HL-60 (cell line): Measurements from ENCODE around the gene NUBPL.

ENCODE experiments used
- DNase-seq, 2 experiments: peaks; one replicate each; pipeline ENCODE4 v3.0.0-alpha.2; 2010 to 2020; ENCODE audit warnings: low read depth in 1 of 2, low spot score in 1 of 2
- H3K27ac ChIP-seq: fragments of 250-450 bp; sonication (Bioruptor Pico); replicated peaks from 2 replicates; pipeline ENCODE4 v1.5.1; 2020; ENCODE audit warnings: mild to moderate bottlenecking, moderate library complexity
- H3K27me3 ChIP-seq: fragments of 250-450 bp; sonication (Bioruptor Pico); 2 replicates; pipeline ENCODE4 v1.5.1; 2021; ENCODE audit warnings: mild to moderate bottlenecking, moderate library complexity; ENCODE audit not compliant: insufficient read depth, poor library complexity, severe bottlenecking
- H3K4me3 ChIP-seq: replicated peaks from 2 replicates; pipeline ENCODE4 v1.5.1; 2011; ENCODE audit warnings: mild to moderate bottlenecking, control low read depth, low read length; ENCODE audit not compliant: insufficient read depth
- GABPA ChIP-seq: IDR thresholded peaks from 2 replicates; pipeline ENCODE4 v1.6.1; 2012; ENCODE audit warnings: low read depth
- POLR2AphosphoS5 ChIP-seq: IDR thresholded peaks from 2 replicates; pipeline ENCODE4 v1.6.1; 2012; ENCODE audit warnings: low read depth
- SPI1 ChIP-seq: IDR thresholded peaks from 2 replicates; pipeline ENCODE4 v1.6.1; 2012; ENCODE audit warnings: low read depth, mild to moderate bottlenecking, borderline replicate concordance
- TF ChIP-seq, protein P1 (sequence below): IDR thresholded peaks from one replicate; pipeline ENCODE4 v1.5.1; 2011; ENCODE audit warnings: low read length, control low read depth, inconsistent platforms; ENCODE audit not compliant: insufficient read depth
- TF ChIP-seq, protein P2 (sequence below): IDR thresholded peaks from 2 replicates; pipeline ENCODE4 v1.6.1; 2012; ENCODE audit warnings: low read depth; ENCODE audit not compliant: insufficient replicate concordance

The NUBPL gene

DNA sequence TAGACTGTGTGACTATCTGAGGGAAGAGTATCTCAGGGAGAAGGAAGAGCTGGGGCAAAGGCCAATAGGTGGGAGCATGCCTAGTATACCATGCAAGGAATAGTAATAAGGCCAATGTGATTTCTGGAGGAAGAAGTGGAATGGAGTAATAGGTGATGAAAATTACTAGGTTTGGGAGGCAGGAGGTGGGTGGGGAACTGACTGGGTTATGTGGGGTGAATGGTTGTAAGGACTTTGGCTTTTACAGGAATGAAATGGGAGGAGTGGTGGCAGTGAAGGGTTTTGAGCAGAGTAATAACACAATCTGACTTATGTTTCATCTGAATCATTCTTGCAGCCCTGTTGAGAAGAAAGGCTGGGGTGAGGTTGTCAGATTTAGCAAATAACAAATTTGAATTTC, 30.9 kb downstream of the NUBPL start:
- H3K27me3 ChIP-seq, result no peaks in the 10 kb centered on the region
- no peak for DNase-seq
- no peak overlapping the region for H3K27ac ChIP-seq
- TF ChIP-seq, protein P1, sequence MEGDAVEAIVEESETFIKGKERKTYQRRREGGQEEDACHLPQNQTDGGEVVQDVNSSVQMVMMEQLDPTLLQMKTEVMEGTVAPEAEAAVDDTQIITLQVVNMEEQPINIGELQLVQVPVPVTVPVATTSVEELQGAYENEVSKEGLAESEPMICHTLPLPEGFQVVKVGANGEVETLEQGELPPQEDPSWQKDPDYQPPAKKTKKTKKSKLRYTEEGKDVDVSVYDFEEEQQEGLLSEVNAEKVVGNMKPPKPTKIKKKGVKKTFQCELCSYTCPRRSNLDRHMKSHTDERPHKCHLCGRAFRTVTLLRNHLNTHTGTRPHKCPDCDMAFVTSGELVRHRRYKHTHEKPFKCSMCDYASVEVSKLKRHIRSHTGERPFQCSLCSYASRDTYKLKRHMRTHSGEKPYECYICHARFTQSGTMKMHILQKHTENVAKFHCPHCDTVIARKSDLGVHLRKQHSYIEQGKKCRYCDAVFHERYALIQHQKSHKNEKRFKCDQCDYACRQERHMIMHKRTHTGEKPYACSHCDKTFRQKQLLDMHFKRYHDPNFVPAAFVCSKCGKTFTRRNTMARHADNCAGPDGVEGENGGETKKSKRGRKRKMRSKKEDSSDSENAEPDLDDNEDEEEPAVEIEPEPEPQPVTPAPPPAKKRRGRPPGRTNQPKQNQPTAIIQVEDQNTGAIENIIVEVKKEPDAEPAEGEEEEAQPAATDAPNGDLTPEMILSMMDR, result no peak
- TF ChIP-seq POLR2AphosphoS5, result no peak
- no peak for TF ChIP-seq GABPA
- TF ChIP-seq SPI1, result no peak
- TF ChIP-seq, protein P2, sequence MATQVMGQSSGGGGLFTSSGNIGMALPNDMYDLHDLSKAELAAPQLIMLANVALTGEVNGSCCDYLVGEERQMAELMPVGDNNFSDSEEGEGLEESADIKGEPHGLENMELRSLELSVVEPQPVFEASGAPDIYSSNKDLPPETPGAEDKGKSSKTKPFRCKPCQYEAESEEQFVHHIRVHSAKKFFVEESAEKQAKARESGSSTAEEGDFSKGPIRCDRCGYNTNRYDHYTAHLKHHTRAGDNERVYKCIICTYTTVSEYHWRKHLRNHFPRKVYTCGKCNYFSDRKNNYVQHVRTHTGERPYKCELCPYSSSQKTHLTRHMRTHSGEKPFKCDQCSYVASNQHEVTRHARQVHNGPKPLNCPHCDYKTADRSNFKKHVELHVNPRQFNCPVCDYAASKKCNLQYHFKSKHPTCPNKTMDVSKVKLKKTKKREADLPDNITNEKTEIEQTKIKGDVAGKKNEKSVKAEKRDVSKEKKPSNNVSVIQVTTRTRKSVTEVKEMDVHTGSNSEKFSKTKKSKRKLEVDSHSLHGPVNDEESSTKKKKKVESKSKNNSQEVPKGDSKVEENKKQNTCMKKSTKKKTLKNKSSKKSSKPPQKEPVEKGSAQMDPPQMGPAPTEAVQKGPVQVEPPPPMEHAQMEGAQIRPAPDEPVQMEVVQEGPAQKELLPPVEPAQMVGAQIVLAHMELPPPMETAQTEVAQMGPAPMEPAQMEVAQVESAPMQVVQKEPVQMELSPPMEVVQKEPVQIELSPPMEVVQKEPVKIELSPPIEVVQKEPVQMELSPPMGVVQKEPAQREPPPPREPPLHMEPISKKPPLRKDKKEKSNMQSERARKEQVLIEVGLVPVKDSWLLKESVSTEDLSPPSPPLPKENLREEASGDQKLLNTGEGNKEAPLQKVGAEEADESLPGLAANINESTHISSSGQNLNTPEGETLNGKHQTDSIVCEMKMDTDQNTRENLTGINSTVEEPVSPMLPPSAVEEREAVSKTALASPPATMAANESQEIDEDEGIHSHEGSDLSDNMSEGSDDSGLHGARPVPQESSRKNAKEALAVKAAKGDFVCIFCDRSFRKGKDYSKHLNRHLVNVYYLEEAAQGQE, result no peak
- no peak overlapping the region for H3K4me3 ChIP-seq

DNA sequence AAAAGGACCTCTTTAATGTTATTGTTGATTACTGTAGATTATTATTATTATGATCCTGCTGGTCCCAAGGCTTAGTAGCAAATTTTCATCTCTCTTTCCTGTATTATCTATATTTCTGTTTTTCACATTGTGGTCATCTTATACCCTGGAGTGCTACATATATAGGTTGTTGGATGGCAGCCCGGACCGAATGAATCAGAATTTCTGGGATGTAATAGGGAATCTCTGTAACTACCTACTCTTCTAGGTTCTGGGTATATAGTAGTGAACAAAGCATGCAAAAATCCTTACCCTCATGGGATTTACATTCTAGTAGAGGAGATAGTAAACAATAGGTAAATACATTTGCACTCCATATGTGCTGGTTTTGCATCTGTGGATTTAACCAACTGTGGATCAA, 31.4 kb downstream of the NUBPL start:
- Histone ChIP-seq H3K27me3 (no peaks in the 10 kb centered on the region), H3K4me3 (no peak overlapping the region), H3K27ac (no peak overlapping the region)
- DNase-seq, result no peak
- TF ChIP-seq SPI1 (no peak), POLR2AphosphoS5 (no peak)
- TF ChIP-seq, protein P1, result no peak

DNA sequence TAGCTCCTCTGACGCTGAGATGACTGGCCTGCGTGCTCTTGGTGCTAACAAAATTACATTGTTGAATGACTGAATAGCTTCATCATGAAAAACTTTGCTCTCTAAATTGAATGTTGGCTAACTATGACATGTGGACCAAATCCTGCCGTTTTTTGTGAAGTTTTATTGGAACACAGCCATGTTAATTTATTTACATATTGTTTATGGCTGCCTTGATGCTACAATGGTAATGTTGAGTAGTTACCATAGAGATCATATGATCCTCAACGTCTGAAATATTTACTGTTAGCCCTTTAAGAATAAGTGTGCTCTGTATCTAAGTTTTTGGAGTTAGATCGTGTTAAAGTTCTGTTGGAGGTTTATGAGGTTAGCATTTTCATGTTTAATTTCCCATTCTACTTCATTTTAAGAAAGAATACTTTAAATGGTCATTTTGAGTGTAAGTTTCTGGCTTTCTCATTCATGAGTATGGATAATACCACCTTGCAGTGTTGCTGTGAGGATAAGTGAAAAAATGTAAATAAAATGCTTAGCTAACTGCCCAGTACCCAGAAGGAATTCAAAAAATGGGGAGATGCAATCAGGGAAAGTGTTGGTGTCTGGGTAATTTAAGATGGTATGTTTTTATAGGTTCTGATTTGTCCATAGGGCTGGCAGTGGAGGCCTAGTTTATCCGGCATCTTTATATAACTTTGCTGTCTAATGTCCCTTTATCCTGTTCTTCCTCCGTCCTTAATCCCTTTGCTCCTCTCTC, 35.3 kb downstream of the NUBPL start:
- Histone ChIP-seq H3K4me3 (no peak overlapping the region), H3K27me3 (no peaks in the 10 kb centered on the region), H3K27ac (no peak overlapping the region)
- DNase-seq, result no peak
- TF ChIP-seq, protein P2, result no peak
- TF ChIP-seq GABPA (no peak), POLR2AphosphoS5 (no peak), SPI1 (no peak)
- TF ChIP-seq, protein P1, result no peak

DNA sequence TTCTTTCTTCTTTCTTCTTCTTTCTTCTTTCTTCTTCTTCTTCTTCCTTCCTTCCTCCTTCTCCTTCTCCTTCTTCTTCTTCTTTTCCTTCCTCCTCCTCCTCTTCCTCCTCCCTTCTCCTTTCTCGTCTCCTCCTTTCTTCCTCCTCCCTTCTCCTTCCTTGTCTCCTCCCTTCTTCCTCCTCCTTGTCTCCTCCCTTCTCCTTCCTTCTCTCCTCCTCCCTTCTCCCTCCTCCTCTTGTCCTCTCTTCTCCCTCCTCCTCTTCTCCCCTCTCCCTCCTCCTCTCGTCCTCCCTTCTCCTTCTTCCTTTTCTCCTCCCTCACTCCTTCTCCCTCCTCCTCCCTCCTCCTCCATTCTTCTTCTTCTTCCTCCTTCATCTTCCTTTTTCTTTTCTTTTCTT, 44.5 kb downstream of the NUBPL start:
- TF ChIP-seq SPI1, result no peak
- no peak for TF ChIP-seq POLR2AphosphoS5
- TF ChIP-seq, protein P1, result no peak
- TF ChIP-seq GABPA, result no peak
- TF ChIP-seq, protein P2, result no peak
- no peak overlapping the region for H3K4me3 ChIP-seq
- DNase-seq, result no peak

More for the DNA sequence above, 44.5 kb downstream of the NUBPL start:
- H3K27ac ChIP-seq, result no peak overlapping the region
- H3K27me3 ChIP-seq, result no peaks in the 10 kb centered on the region
